GM21619 (cell line): ENCODE results near the gene TTLL5.

Experiments used
- ATAC-seq: cut with Tn5 transposase; IDR thresholded peaks from one replicate; pipeline ENCODE4 v1.9.1; 2021; ENCODE audit not compliant: unreplicated experiment

The TTLL5 gene

DNA sequence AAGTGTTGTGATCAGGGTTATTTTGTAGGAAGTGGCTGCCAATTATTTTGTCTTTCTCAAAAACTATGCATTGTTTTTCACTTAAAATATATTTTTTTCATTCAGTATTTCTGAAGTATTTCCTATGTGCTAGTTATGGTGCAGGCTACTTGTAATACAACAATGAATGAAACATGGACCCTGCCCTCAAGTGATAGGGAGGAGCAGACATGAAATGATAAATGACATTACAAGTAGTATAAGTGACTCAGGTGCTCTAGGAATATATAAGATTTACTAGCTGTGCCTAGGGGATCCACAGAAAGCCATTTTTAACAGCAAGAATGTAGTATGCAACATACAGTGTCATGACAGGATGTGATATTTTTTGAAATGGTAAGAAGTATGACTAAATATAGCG is 65.3 kb downstream of the TTLL5 start:
- ATAC-seq, result no peak

DNA sequence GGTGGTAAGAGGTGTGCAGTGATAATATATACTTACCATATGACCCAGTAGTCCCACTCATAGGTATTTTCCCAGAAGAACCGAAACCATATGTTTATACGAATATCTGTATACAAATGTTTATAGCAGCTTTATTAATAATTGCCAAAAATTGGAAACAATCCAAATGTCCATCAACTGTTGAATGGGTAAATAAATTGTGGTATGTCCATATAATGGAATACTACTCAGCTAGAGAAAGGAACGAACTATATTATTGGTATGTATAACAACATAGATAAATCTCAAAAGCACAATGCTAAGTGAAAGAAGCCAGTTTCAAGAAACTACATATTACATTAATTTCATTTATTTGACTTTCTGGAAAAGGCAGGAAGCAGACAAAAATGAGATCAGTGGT is 66.1 kb downstream of the TTLL5 start:
- ATAC-seq, result no peak

DNA sequence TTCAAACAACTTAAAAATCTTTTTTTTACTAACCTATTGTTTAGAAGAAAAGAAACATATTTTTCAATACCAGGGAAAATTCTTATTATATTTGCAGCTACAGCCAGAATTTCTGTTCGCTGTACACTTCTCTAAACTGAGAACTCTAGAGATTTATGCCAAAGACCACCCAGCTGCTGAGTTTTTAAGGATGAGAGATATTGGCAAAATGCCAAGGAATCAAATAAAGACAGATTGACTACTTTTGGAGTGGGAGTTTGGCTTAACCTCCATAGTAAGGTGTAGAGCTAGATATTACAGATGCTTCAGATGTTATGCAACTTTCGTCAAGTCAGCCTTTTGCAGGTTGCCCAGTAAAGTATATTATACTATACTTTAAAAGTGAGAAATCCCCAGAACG is 71.8 kb downstream of the TTLL5 start:
- no peak for ATAC-seq

DNA sequence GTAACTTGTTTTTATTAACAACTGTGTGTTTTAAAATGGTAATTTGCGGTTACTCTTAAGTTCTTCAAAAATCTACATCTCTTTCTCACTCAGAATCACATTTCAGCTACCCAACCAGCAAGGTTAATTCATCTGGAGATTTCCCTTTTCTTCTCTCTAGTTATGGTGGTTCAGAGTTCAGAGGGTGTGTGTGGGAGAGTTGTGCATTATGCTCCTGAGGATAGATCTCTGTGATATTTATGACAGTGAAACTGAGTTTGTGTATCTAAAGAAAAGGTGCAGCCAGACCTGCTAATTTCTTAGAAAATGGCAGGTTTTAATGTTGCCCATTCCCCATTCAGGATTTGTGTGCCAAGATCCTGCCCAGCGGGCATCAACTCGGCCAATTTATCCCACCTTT is 73.8 kb downstream of the TTLL5 start:
- ATAC-seq, result no peak

DNA sequence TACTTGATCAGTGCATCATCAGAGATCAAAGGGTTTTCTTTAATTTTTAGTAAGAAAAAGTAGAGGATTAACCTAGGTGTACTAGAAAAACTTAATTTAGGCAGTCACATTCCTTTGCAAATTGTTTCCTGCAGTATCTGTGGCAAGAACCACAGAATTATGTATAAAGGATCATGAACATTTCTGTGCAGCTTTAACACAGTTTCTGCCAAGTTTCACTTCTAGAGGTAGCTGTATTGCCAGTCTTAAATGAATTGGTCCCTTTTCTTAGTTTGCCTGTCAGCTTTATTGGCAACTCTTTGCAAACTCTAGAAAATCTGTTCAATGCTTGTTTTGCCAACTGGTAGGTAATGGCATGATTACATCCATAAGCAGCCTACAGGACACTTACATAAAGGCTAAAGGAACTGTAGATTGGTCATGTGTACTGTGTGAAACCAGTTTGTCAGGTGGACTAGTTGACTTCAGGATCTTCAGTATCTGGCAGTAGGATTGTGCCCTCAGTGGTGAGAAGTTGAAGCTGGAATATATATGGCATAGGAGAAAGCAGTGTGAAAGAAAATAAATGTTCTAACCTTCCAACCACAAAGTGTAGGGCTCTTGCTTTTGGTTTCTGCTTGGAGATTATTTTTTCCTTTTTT is 75.9 kb downstream of the TTLL5 start:
- ATAC-seq, result no peak

DNA sequence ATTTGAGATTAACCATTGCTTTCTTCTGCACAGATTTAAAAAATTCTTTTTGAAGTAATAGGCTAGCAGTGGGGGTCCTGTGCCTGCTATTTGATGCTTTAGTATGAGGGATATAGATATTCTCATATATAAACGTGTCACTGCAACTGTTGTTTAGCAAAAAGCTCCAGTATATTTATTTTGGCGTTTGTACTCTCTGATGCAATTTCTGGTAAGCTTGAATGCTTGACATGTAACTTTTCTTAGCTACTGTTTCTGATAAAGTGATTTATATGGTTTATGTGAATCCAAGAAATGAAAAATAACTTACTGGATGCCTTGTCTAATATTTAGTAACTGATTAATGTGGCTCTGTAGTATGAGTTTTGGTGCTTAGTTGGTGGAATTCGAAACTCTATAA is 77.1 kb downstream of the TTLL5 start:
- ATAC-seq, result no peak

DNA sequence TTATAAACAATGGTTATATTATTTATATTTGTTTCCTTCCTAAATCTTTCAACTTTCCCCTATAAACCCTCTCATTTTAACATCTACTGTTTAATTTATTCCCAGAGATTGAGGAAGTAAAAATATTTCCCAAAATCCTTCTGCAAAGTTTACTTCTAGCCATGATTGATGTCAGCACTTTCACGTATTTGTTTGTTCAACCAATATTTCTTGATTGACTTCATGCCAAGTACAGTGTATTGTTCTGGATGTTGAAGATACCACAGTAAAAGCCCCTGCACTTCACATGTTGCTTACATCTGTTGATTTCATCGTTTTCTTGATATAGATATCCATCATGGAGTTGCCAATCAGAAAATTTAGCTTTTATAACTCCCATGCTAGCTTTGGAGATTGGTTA is 81.8 kb downstream of the TTLL5 start:
- no peak for ATAC-seq

DNA sequence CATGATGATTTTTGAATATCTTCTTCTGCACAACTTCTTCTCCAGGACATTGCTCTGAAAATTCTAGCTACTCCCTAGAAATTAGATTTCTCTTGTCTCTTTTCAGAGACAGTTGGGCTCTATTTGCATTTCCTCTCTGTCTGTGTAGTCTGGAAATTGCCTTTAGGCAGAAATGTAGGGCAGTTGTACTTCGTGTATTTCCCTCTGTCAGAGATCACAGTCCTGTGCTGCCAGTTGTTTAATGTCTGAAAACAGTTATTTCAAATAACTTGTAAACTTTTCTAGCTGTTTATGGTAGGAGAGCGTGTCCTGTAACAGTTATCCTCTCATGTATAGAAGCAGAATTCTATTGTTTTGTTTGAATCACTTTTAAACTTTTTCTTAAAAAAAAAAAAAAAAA is 86.9 kb downstream of the TTLL5 start:
- ATAC-seq, result no peak

DNA sequence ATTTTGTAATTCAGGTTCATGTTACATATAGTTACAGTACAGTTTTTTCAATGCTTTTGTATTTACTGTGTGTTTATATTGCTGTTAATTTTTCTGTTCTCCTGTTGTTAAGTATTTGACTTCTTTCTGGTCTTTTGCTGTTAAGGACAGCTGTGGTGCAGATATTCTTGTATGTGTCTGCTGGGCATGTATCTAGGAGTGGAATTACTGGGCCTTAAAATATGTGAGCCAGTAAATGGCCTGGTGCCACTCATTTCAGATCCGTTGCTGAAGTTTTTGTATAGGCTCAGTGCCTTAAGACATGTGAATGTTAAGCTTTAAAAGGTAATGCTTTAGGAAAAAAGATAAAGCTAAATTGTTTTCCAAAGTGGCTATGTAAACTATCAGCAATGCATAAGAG is 87.3 kb downstream of the TTLL5 start:
- no peak for ATAC-seq

DNA sequence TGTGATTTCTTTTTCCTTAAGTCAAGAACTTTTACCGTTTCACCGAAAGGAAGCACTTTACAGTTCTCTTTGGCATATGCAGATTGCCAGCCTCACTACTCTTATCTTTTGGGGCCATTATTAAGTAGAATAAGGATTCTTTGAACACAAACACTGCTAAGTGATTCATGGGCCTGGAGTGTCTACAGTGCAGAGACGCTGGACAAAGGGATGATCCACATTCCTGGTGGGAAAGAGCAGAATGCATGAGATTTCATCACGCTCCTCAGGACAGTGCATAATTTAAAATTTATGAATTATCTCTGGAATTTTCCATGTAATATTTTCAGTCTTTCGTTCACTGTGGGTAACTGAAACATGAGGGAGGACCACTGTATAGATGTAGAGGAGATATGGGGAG is 90.2 kb downstream of the TTLL5 start:
- ATAC-seq, result no peak

DNA sequence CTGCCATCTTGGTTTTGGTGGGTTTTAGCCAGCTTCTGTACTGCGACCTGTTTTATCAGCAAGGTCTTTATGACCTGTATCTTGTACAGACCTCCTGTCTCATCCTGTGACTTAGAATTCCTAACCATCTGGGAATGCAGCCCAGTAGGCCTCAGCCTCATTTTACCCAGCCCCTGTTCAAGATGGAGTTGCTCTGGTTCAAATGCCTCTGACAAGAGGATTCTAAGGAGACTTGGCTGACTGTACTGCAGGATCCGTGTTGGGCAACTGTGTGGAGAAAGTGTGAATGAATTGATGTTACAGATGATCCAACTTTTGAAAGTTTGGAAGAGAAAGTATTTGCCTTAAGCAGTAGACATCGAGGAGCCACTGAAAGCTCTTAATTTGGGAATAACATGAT is 91.0 kb downstream of the TTLL5 start:
- ATAC-seq, result no peak

DNA sequence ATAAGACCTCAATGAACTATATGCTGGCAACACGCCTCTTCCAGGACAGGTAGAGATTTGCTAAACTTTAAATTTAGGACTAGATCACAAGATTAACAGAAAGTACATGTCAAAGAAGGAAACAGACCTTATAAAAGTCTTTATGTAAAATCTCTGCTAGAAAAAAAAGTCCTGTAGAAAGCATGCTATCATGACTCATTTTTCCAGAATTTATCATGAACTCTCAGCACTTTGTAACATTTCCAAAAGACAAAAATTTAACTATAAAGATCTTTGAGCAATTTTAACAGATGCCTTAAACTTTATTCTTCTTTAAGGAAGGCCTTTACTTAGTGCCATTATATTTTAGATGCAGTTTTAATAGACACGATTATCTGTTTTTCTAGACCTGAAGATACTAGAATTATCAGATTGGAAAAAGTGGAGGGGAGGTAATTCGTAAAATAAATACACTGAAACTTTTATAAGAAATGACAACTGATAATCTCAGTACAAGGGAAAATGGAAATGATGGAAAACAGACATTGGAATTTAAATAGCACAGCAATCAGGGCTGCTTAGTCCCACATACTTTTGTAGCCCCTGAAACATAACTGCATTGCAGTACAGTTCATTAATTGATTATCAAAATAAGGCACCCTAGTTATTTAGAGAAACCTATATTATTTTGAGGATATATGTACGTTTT is 92.0 kb downstream of the TTLL5 start:
- ATAC-seq, result no peak

DNA sequence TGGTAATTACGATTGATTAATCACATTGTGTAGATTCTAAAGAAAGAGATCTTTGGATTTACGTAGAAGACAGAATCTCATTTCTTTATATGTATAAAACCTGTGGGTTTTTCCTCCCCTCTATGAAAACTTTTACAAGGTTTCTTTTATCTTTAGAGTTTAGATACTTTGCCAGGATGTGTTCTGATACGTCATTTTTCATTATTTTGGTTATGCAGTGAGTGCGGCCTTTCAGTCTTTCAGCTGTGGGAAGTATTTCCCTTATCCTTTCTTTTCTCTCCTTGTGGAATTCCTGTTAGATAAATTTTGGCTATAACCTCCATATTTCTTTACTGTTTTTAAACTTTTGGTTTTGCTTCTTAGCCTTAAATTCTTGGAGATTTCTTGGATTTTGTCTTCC is 92.7 kb downstream of the TTLL5 start:
- ATAC-seq, result no peak

DNA sequence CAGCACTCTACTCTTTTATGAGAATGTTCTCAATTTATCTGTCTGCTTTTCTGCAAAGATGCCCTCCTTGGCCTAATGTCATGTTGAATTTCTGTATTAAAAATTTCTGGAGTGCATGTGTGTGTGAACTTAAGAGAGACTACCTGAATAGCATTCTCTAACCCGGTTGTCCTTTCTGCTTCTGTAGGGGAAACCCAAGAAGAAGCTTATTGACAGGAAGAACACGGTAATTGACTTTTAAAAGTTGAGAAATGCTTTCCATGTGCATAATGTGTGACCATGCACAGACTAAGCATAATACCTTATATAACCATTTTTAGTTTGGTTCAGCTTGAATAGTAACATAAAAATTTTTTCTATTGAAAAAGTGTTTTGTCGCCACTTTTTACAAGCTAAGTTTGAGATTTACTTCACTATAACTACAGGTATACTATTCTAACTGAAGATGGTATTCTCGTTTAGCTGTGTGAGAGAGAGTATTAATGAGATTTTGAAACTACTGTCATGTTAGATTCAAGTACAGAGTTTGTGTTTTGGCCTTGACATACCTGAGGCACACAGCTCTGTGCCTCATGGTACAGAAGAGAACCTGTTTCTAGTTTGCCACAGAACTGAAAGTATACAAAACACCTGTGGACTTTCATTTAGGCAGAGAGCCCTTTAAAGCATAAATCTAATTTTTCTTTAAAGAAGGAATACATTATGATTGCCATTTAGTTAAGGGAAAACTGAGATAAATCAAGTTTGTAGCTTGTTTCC is 96.8 kb downstream of the TTLL5 start:
- ATAC-seq, result no peak

DNA sequence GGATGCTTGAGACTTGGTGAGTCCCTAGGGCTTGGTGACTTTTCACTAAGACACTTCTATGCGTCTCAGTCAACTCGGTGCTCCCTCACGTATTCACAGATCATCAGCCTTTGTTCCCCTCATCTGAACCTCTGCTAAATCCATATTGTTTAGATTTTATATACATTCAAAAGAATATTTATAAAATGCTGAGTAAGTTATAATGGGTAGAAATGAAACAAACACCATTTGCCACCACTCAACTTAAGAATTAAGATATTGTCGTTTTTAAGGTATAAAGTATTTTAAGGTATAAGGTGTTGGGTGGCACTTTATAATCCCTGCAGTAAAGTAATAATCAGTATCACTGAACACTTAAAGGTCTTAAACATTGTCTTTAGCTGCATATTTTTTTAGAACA is 103.0 kb downstream of the TTLL5 start:
- ATAC-seq, result no peak

DNA sequence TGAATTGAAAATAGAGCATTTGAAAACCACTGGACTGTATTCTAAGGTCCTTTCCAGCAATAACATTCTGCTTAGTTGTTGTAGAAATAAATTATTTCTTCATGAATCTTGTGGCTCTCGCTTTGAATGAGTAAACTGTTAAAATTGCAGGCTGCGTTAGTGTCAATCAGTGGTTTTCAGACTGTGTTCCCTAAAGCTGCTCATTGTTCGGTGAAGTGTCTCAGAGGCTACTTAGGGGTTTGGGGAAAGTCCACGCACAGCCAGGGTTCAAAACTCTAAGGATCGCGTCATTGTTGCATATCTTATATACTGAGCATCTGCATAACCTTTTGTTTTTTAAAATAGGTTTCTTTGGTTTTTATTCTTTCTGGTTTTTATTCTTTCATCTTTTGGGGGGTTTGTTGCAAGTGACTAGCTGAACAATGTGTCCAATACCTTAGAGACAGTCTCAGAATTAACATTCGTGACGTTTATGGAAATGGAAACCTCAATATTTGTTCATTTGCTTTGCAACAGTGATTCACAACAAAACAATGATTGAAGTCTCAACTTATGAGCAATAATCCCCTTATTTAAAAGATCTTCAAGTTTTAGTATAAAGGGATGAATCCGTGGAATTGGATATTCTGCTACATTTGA is 108.1 kb downstream of the TTLL5 start:
- no peak for ATAC-seq

DNA sequence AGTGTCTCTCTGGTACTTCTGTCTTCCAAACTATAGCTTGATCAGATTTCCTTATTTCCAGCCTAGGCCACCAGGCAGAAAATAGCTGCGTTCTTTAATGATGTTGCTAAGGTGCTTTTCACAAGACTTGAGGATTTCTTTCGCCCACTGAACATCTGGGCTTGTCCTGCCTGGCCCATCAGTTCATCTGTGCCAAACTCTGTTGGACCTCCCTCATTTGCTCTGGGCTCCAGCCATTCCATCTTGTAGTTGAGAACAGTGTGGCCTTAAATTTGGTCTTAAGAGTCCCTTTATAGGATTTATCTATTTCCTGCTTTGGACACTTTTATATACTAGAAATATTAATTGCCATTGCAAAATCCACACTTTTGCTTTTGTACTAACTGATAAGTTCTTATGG is 109.6 kb downstream of the TTLL5 start:
- ATAC-seq, result no peak

DNA sequence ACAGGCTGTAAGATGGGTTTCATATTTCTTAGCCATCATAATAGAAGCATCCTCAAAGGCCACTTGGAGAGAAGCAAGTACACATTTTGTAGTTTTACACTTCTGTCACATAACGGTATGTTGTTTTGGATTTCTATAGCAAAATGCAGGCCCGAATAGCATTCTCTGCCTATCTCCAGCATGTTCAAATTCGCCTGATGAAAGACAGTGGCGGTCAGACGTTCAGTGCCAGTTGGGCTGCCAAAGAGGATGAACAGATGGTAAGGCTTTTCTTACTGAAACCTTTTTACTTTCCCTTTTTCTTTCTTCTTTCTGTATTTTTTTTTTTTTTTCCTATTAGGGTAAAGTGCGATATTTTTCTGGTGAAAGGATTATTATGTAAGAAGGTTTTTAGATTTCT is 110.5 kb downstream of the TTLL5 start:
- no peak for ATAC-seq

DNA sequence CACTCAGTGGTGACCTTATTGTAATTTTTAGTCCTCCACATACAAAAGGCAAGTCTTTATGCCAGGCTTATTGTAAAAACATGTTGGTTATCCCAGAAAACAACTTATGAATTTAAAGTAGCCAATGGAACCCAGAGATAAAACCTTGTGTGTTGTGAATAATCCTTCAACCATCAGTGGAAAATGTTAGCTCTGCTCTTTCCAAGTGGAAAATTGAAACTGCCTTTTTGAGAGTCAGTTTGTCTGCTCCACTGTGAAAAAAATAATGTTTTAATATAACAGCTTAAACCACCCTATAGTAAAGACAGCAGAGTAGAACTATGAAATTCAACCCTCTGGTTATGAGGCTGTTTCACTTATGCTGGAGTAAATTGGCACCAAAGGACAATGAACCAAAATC is 112.0 kb downstream of the TTLL5 start:
- ATAC-seq, result no peak

DNA sequence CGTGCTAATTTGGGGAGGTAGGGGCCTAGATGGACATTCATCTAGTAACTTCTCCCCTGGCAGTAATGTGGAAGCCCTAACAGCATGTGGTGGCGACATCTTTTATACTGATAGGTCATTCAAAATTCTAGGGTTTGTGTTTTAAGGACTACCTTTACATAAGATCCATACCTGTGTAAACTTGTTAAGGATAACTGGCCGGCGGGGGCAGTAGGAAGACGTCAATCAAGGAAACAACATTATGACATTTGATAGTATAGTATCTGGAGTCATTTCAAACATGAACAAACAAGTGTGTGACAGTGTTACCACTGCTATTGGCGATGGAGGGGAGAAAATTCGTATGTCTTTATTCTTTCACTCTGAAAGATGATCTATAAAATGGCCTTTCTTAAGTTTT is 120.0 kb downstream of the TTLL5 start:
- no peak for ATAC-seq

DNA sequence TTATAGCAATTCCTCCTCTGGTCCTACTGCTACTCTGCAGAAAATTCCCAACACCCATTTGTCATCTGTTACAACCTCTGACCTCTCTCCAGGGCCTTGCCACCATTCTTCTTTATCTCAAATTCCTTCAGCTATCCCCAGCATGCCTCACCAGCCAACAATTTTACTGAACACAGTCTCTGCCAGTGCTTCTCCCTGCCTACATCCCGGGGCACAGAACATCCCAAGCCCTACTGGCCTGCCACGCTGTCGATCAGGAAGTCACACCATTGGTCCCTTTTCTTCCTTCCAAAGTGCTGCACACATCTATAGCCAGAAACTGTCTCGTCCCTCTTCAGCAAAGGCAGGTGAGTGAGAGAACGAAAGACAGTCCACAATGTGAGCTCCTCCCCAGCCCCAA is 122.1 kb downstream of the TTLL5 start:
- ATAC-seq, result no peak
